HG02610 (cell line): Measurements from ENCODE around the gene ELL3.
"Not testable (repeated sequence)": the region's sequence is repeated elsewhere in the genome, so short reads cannot be mapped to it uniquely, and the experiment has no call there.

ENCODE experiments used
- ATAC-seq: cut with Tn5 transposase; IDR thresholded peaks from one replicate; pipeline ENCODE4 v1.9.1; 2021; ENCODE audit warnings: mild to moderate bottlenecking, moderate library complexity; ENCODE audit not compliant: unreplicated experiment

The ELL3 gene, protein sequence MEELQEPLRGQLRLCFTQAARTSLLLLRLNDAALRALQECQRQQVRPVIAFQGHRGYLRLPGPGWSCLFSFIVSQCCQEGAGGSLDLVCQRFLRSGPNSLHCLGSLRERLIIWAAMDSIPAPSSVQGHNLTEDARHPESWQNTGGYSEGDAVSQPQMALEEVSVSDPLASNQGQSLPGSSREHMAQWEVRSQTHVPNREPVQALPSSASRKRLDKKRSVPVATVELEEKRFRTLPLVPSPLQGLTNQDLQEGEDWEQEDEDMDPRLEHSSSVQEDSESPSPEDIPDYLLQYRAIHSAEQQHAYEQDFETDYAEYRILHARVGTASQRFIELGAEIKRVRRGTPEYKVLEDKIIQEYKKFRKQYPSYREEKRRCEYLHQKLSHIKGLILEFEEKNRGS

DNA sequence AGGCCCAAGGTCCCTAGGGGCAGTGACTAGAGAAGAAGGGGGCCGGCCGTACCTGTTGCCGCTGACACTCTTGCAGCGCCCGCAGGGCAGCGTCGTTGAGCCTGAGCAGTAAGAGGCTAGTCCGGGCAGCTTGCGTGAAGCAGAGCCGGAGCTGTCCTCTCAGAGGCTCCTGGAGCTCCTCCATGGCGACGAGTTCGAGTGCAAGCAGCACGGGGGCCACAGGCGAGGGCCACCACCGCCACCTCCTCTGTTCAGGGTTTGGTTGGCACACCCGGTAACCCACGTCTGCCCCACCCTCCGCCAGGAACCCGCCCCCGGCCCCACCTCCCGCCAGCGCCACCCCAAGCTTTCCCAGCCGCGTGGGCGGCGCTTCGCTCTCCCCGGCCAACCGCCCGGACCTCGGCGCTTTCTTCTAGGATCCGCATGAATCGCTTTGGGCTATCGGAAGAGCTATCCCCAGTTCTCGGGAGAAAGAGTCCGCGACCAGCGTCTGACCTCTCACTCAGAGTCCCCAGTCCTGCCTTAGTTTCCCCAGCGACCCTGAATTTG, at the start of gene ELL3:
Gene ELL3, minus strand, starts transcription at position 249 of the 549 bp plus-strand sequence. Its CDS starts 65 bp downstream, at position 184.
- ATAC-seq = peak; percentile 34

DNA sequence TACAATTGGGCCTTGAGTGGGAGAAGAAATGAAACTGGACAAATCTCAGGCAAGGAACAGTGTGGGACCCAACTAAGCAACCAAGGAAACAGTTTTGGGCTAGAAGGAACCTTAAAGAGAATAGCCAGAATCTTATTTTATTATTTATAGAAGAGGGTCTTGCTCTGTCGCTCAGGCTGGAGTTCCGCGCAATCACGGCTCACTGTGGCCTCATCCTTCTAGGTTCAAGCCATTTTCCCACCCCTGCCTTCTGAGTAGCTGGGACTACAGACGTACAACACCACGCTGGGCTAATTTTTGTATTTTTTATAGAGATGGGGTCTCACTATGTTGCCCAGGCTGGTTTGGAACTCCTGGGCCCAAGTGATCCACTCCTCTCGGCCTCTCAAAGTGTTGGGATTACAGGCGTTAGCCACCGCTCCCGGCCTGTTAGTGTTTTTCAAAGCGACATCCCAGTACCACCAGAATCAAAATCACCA, 49.3 kb upstream of the ELL3 start:
- no peak for ATAC-seq

DNA sequence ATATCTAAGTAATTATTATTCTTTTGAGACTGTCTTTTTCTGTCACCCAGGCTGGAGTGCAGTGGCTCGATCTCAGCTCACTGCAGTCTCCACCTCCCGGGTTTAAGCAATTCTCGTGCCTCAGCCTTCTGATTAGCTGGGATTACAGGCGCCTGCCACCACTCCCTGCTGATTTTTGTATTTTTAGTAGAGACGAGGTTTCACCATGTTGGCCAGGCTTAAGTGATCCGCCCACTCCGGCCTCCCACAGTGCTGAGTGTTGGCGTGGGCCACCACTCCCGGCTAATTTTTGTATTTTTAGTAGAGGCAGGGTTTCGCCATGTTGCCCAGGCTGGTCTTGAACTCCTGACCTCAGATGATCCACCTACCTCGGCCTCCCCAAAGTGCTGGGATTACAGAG, 48.5 kb upstream of the ELL3 start:
- not testable (repeated sequence) for ATAC-seq

DNA sequence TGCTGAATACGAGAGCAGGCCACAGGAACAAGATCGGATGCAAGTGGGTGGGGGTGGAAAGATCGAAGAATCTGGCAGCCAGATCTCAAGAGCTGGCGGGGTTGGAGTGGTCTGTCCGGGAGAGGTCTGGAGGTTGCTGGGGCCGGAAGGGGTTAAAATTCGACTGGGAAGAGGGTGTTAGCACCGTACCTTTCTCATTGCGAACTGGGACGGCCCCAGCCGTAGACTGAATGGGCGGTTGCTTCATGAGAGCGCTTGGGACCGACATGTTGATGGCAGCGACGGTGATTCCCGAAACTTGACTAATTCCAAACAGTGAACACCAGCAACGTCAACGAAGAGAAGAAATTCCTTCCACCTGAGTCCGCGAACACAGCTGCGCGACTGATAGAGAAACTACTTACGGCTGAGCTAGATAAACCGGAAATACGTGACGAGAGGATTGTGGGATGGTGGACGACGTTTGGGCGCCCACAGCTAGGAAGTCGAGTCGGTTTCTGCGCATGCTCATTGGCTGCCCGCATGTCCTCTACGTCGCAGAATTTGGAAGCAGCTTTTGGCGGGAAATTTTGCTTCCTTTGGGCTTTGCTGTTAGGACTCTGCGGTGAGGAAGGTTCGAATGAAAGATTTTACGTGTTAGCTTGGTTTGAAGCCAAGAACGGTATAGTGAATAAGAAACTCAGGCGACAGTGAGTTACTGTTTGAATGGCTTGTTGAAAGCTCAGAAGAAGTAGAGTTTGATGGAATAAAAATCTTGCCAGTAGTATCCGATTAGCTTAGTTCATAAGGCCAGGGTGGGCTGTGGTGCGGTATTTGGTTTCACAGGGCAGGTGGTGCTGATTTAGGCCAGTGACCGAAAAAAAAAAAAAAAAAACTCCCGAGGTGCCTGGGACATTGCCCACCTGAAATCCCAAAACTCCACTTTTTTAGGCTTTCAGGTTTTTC, 47.8 kb upstream of the ELL3 start, which contains the start of gene MFAP1:
Gene MFAP1, minus strand, starts transcription at position 389 of the 945 bp plus-strand sequence. Its CDS starts 121 bp downstream, at position 268.
- peak; percentile 71 for ATAC-seq

DNA sequence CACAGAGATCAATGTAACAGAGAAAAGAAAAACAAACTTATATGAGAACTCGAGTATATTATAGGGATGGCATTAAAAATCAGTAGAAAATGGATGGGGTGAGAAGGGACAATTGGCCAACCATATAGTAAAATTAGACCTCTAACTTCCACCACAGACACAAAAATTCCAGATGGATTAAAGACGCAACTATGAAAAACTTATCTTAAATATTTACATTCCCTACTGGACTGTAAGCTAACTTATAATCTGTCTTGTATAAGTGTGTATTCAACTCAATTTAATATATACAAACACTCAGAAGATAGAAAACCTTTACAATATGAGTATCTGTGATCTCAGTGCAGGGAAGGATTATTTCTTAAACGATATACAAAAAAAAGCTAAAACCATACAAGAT, 44.7 kb upstream of the ELL3 start:
- no peak for ATAC-seq

DNA sequence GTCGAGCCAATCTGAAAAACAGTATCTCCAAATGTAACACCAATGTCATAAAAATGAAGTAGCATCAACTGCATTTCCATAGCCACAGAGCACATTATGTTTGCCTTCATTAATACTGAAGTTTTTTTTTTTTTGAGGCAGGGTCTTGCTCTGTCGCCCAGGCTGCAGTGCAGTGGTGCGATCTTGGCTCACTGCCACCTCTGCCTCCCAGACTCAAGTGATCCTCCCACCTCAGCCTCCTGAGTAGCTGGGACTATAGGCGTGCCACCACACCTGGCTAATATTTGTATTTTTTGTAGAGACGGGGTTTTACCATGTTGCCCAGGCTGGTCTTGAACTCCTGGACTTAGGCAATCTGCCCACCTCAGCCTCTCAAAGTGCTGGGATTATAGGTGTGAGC, 38.3 kb upstream of the ELL3 start:
- not testable (repeated sequence) for ATAC-seq

DNA sequence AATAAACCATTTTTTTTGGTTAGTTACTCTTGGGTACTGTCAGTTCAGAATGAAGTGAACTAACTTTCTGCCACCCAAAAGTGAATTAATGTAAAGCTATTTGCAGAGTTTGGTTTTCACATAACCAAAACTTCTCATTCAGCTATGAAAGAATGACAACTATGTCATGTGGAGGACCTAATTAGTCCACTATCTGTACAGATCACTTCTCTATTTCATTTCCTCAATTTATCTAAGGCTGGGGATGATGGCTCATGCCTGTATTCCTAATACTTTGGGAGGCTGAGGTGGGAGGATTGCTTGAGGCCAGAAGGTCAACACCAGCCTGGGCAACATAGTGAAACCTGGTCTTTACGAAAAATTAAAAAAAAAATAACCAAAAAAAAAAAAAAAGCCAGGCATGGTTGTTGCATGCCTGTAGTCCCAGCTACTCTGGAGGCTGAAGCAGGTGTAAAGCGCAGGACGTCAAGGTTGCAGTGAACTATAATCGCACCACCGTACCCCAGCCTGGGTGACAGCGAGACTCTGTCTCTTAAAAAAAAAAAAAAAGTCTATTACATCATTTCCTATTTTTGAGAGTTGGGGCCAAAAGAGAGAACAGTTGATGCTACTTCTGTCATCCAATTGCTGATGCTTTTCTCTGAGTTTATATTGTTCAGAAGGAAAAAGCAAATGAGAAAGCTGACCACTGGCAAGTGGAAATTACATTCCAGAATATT, 32.4 kb upstream of the ELL3 start:
- ATAC-seq = peak; percentile 48

DNA sequence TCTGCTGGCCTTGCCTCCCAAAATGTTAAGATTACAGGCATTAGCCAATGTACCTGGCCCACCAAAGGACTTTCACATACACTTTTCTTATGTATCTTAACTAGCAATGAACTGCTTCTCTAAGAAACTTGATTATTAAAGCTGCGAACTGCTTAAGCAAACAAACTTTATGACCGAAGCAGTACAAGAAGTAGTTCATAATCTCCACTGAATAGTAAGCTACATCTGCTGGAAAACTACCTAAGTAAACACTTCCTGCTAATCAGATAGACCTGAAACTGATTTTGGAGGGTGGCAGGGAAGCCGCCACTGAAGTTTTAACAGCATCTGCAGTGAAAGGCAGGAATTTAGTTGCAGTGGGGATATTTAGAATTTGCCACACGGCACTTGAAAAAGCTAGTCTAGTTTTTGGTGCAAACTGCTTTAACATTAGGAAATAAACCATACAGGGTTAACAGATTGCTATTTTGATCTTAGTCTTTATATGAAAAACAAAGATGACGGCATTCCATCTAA, 31.7 kb upstream of the ELL3 start:
- no peak for ATAC-seq

DNA sequence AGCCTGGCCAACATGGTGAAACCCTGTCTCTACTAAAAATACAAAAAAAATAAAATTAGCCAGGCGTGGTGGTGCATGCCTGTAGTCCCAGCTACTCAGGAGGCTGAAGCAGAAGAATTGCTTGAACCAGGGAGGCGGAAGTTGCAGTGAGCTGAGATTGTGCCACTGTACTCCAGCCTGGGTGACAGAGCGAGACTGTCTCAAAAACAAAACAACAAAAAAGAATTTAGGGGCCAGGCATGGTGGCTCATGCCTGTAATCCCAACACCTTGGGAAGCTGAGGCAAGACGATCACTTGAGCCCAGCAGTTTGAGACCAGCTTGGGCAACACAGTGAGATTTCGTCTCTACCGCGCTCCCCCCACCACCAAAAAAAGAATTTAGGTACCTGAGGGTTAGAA, 25.9 kb upstream of the ELL3 start:
- not testable (repeated sequence) for ATAC-seq

DNA sequence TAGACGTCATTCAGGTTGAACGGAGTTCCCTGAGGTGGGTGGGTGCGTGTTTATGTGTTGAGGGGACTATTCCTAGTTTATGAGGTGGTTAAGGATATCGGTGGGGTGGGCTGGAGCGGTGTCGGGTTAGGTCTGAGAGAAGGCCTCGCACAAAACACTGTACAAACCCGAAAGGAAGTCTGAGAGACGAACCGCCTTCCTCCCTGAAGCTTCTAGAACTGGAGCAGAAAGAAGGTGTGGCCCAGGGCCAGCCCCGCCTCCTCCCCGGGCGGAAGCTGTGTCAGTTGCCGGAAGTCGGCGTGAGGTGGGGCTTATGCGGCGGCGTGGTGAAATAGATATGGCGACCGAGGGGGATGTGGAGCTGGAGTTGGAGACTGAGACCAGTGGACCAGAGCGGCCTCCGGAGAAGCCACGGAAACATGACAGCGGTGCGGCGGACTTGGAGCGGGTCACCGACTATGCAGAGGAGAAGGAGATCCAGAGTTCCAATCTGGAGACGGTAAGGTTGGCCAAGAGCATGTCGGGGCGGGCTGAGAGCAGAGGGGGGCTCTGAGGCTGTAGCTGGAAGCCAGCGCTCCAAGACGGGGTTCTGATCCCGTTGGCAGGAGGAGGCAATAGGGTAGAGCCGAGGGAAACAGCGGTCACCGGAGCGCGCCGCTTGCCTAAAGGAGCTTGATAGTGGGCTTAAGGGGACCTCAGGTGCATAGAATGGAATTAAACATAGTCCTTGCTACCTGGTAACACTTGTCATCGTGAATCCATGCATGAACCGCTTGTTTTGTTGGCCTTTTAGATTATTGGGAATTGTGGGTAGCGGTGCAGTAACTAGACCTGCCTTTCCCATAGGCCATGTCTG, 23.7 kb upstream of the ELL3 start, which contains the start of gene HYPK:
Gene HYPK, plus strand, starts transcription at position 314 of the 856 bp plus-strand sequence. Its CDS starts 24 bp downstream, at position 338.
- peak; percentile 79 for ATAC-seq

DNA sequence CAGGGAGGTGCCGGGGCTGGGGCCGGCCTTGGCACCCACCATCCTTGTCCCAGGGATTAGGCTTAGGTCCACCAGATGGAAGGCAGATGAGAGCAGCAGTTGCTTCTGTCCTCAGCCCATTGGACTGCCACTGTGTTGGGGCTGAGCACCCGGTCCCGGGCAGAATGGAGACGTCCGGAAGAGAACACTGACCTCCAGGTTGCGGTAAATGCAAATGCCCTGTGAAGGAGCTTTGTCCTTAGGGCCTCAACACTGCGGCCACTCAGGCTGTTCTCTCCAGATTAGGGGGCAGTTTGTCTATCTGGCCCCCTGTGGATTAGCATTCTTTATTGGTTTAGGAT, 23.1 kb upstream of the ELL3 start, which contains the start of gene SERINC4:
Gene SERINC4, minus strand, starts transcription at position 276 of the 341 bp plus-strand sequence. Its CDS starts 234 bp downstream, at position 42.
- no peak for ATAC-seq

DNA sequence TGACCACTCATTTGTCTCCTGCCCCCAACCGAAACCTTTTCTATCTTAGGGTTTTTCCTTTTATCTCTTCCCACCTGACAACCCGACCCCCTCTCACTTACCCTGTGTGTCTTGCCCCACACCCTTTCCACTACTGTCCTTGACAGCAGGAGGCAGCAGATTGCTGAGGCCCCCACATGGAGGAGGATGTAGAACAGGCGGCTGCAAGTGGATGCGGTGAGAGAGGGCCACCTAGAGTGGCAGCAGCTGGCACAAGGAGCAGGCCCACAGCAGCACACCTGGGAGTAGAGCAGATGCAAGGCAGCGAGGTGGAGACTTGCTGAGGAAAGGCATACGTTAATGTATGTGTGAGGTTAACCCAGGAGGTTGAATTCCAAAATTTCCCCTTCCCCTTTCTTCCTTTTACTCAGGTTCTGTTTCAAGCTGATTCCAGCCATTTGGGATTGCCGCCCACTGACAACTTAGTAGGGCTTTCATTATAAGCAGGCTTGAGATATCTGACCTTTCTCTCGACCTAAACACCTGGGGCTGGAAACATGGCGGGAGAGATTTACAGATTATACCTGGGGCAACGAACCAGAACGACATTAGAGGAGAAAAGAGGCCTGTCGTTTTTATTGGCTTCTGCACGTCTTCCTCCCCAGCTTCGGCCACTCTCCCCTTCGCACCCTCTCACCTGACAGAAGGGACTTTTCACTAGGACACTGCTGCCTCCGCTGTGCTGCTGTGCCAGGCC, 22.6 kb upstream of the ELL3 start:
- no peak for ATAC-seq

DNA sequence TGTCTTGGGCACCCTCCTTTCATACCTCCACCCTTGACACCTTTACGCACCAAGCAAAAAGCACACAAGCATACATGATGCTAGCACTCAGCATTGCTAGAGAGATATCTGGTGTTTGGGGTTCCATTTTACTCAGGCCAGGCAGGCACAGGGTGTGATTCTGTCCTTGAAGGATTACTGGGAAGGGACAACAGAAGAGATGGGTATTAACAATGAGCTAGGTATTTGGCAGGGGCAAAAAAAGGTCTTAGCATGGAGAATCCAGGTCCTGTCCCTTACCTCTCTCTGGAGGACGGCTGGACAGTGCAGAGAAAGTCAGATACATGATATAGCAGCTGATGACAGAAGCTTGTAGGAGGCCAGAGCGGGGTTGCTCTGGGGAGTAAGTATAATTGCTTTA, 19.8 kb upstream of the ELL3 start:
- no peak for ATAC-seq

DNA sequence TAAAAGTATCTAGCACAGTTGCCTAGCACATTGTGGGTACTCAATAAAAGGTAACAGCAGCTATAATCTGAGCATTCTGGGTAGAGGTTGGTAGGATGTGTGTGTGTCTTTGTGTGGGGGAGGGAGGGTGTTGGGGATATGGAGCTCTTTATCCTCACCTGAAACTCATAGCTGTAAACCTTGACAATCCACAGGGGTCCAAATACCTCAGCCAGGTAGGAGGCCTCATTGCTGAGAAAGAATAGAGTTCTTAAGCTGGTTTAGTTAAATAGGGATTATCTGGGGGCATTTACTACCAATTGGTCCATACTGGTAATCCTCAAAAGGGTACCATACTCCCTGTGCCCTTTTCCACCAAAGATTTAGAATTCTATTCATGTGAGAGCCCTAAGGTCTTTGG, 19.2 kb upstream of the ELL3 start:
- ATAC-seq = no peak

DNA sequence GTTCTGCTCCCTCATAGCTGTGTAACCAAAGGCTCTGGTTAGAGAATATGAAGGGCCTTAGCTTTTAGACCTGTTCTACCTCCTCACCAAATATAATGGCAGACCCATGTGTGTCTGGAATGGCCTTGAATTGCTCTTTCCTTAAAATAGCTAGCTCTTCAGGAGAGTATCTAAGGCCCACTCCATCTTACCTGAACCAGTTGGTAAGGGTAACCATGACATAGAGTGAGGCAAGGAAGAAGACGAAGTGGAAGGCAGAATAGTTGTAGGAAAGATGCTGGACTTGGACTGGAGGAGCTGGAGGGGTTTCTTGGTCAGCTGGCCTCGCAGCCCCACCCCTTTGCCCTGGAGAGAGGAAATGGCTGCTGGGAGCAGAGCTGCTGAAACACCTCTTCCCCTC, 18.4 kb upstream of the ELL3 start:
- ATAC-seq = no peak

DNA sequence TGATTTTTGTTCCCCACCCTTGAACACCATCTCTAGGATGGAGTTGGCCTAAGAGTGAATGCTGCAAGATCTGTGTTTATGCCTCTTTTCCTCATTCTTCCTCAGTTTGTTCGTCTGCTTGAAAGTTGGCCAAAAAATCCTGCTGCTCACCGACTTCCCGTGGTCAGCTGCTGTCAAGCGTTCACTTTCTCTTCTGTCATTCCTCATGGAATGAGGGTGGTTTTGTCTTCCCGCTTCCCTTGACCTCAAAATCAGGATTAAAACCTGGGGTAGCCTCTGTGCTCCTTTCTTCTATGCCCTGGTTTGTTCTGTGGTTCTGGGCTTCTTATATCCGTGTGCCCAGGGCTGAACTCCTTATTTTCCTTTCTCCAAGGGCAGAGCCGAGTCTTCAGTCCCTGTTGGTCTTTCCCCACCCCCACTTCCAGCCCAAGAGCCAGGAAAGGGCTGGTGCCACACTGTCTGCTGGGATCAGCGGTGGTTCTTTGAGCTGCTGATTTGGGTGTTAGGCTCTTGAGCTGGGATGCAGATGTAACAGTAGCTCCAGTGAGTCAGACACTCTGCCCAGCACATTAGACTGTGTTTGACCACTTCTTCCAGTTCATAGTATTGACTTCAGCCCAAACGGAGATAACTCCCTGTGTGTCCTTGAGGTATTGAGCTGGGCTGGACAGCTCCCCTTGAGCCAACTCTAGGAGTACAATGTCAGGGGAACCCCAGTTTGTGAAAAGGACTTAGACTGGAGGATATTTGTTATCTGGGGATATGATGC, 17.7 kb upstream of the ELL3 start:
- no peak for ATAC-seq

DNA sequence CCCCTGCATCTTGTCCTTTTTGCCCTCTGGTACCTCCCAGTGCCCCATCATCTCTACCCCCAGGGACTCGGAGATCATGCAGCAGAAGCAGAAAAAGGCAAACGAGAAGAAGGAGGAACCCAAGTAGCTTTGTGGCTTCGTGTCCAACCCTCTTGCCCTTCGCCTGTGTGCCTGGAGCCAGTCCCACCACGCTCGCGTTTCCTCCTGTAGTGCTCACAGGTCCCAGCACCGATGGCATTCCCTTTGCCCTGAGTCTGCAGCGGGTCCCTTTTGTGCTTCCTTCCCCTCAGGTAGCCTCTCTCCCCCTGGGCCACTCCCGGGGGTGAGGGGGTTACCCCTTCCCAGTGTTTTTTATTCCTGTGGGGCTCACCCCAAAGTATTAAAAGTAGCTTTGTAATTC, 16.9 kb upstream of the ELL3 start:
- no peak for ATAC-seq
